Stimulated activated CD8-positive, alpha-beta memory T cell treated with anti-CD3 and anti-CD28 coated beads, Interleukin-12 subunit alpha, Interleukin-12 subunit beta, amount 100 ng/mL, for 4 hours (primary cell): ENCODE measurements around the gene AK6.
"Not testable (repeated sequence)": the region's sequence is repeated elsewhere in the genome, so short reads cannot be mapped to it uniquely, and the experiment has no call there.

ENCODE experiments used
- DNase-seq: peaks from one replicate; pipeline ENCODE4 v3.0.0-alpha.2; 2020; ENCODE audit warnings: low read depth

AK6 gene

GRCh38 chr5:69369340-69370121 lies at the start of gene AK6, which contains the start of the genes RAD17 and TAF9:
TSS of gene AK6 (minus strand) at chr5:69369520. CDS start at chr5:69369490, 30 bp downstream.
TSS of gene RAD17 (plus strand) at chr5:69369818. CDS start at chr5:69372209, 2,391 bp downstream.
TSS of gene TAF9 (minus strand) at chr5:69369520. CDS start at chr5:69365737, 3,783 bp downstream.
- peak; percentile 86 for DNase-seq

- no peak for DNase-seq
Measured at GRCh38 chr5:69418554-69418953, 49.2 kb upstream of the AK6 start.

GRCh38 chr5:69416699-69417098 lies 47.4 kb upstream of the AK6 start:
- no peak for DNase-seq

GRCh38 chr5:69416180-69416579 lies 46.9 kb upstream of the AK6 start:
- no peak for DNase-seq

DNA sequence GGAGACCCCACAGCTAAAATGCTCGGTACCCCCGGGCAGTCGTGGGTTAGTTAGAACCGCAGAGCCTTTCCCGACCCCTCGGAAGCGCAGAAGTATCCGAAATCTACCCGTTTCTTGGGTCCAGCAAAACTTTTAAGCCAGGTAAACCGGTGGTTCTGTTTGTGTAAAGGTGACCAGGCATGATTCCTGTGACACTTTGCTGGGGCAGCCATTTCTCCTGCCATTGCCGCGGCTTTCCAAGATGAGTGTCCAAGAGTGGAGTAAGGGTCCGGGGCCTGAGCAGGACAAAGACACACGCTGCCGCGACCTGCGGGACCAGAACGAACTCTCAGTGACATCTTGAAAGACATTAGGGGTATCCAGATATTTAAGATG lies 46.3 kb upstream of the AK6 start:
- DNase-seq, result no peak

DNA sequence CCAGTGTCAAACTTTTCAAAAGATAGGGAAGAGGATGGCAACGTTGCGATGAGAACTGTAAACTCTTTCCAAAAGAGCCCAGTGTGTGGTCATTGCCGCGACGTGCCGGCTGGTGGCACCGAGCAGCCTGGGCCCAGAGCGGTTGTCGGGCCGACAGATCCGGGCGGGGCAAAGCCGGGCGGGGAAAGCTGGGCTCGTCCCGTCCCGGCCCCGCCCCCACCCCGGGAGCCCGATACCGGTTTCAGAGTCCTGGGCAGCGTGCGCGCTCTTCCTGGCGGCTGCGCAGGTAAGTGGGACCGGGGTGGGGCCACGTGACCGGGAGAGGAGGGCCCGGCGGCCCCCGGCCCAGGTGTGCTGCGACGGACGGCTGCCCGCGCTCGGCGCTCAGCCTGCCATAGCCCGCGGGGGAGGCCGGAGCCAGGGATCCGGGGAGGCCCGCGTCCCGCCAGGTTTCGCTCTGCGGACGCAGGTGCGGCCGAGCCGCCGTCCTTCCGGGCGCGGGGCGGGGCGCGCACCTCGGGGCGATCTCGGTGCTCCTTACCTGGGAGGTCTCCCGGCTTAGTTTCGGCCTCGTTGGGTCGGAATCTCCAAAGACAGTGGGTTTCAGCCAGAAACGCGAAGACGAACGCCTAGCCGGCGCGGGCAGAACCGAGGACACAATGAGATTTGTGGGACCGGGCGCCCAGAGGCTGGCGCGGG lies 45.7 kb upstream of the AK6 start, which contains the start of gene MARVELD2:
MARVELD2 (plus strand) TSS at position 232 of the 699 bp plus-strand sequence. CDS start 4,270 bp downstream, outside the sequence.
- peak; percentile 7 for DNase-seq

DNA sequence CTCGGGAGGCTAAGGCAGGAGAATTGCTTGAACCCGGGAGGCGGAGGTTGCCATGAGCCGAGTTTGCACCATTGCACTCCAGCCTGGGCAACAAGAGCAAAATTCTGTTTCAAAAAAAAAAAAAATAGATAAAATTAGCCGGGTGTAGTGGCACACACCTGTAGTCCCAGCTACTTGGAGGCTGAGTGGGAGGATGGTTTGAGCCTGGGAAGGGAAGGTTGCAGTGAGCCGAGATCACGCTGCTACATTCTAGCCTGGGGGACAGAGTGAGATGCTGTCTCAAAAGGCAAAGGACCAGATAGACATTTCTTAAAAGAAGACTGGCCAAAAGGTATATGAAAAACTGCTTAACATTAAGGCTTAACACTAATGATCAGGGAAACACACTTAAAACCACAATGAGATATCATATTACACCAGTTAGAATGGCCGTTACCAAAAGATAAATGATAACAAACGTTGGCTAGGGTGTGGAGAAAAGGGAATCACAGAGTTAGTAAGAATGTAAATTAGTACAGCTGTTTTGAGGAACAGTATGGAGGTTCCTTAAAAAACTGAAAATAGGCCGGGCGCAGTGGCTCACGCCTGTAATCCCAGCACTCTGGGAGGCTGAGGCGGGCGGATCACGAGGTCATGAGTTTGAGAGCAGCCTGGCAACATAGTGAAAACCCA lies 35.5 kb upstream of the AK6 start:
- DNase-seq, result no peak

- no peak for DNase-seq
Measured at GRCh38 chr5:69378376-69378775, 9.1 kb upstream of the AK6 start.

GRCh38 chr5:69374911-69375446 lies 5.7 kb upstream of the AK6 start:
- DNase-seq, result no peak

DNA sequence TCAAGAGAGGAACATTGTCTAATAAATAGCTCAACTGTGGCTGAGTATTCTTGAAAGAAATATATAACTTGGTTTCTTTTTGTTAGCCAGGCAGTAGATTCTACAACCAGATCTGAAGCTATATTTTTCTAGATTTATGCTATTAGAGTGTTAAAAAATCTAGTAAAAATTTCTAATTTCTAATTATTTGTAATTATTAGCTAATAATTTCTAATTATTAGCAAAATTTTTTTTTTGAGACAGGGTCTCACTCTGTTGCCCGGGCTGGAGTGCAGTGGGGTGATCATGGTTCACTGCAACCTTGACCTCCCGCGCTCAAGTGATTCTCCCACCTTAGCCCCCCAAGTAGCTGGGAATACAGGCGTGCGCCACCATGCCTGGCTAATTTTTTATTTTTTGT lies 3.1 kb upstream of the AK6 start:
- no peak for DNase-seq

GRCh38 chr5:69370335-69370734 lies 1.0 kb upstream of the AK6 start:
- not testable (repeated sequence) for DNase-seq

- no peak for DNase-seq
Measured at GRCh38 chr5:69368458-69369339, 621 bp downstream of the AK6 start.

- DNase-seq, result no peak
Measured at GRCh38 chr5:69367697-69368279, 1.5 kb downstream of the AK6 start.

GRCh38 chr5:69364850-69365249 lies 4.5 kb downstream of the AK6 start:
- DNase-seq, result no peak

GRCh38 chr5:69364414-69364813 lies 4.9 kb downstream of the AK6 start:
- no peak for DNase-seq

DNA sequence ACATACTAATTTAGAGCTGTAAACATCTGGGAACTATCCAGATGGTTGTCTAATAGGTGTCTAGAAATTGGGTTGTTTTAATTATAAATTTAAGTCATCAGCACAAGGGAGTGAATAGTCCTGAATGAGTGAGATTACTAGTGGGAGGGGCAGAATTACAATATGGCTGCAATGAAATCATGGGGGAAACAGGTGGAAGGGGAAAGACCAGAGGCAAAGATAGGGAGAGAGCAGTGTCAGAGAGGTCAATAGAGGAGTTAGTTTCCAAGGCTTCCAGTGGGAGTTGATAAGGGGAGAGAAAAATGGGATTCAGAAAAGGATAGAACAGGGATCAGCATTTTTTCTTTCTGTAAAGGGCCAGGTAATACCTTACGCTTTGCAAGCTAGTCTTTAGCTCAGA lies 8.9 kb downstream of the AK6 start:
- DNase-seq, result no peak

GRCh38 chr5:69359699-69360098 lies 9.6 kb downstream of the AK6 start:
- no peak for DNase-seq

DNA sequence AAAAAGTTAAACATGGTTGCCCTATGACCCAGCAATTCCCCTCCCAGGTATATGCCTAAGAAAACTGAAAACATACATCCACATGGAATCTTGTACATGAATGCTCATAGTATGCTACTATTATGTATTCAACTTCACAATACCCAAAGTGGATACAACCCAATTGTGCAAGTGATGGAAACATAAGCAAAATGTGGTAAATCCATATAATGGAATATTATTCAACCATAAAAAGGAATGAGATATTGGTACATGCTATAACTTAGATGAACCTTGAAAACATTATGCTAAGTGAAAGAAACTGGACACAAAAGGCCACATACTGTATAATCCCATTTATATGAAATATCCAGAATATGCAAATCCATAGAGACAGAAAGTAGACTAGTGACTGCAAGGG lies 18.7 kb downstream of the AK6 start:
- DNase-seq, result no peak

DNA sequence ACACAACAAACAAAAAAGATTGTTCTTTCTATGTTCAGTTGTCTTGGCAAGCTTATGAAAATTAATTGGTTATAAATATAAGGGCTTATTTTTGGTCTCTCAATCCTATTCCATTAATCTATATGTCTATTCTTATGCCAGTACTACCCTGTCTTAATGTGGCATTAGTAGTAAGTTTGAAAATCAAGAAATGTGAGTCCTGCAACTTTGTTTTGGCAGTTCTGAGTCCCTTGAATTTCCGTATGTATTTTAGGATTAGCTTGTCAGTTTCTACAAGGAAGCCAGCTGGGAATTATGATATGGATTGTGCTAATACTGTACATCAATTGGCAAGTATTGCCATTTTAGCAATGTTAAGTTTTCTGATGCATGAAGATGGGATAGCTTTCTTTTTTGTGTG lies 26.2 kb downstream of the AK6 start:
- no peak for DNase-seq

GRCh38 chr5:69341520-69342161 lies 27.7 kb downstream of the AK6 start:
- DNase-seq, result no peak
